ENCODE measurements around the gene SBF2.

DNA sequence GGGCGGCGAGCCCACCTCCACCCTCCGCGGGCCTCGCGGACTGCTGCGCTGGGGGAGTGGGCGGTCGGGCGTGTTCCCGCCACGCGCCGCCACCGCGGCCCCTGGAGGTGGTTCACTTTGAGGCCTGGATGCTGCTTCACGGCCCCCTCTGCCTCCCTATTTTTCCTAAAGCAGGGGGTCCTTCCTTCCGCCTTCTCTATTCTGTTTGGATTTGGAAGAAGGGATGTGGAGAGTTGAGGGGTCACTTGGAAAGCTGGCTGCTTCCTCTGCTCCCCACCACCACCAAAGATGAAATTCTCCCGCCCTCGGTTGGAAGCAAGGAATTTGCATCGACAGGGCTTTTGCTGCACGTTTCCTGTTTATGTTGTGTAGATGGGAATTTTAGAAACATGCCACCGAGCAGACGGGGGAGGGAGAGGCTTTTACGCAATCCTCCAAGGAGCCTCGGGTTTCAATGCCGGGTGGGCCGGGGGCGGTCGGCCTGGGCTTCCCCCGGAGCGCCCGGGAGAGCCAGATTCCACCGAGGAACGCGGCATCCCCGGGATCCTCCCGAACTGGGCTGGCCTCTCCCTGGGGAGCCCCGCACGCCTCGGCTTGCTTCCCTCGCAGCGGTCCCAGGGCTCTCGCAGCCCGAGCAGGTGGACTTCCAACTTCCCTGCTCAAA is 403 bp upstream of the SBF2 start:
- TF ChIP-seq ZFX (IDR thresholded peaks at IDR 0.05) (no peak; the same call in 1 of the 2 replicates), CTCF (conservative IDR thresholded peaks at IDR 0.05) (no peak)

All from C4-2B (cell line).